Epithelial cell of umbilical artery (primary cell): ENCODE measurements around the gene AP5S1. TPM values are rescaled to one million over a fixed set of nuclear protein-coding genes. Genes with fewer than 3 reads are reported as not detected.

Experiments
- total RNA-seq: library from RNA; depleted of rRNA; stranded (reverse); fragments of >200 nt; gene quantifications from 2 replicates; pipeline ENCODE4 v1.2.3, GENCODE V29; 2014

AP5S1 gene
- 10.7 and 16.4 TPM in 2 replicates for total RNA-seq

GRCh38 chr20:3820048-3820900 is at the start of gene AP5S1:
AP5S1 (plus strand) TSS chr20:3820547; CDS start chr20:3822118, 1,571 bp downstream.

GRCh38 chr20:3781153-3781910 is 39.0 kb upstream of the AP5S1 start, which contains the start of gene SPEF1:
SPEF1 (minus strand) TSS chr20:3781448; CDS start chr20:3781287, 161 bp downstream.

GRCh38 chr20:3786665-3787323 is 33.6 kb upstream of the AP5S1 start, which contains the start of gene CENPB:
CENPB (minus strand) TSS chr20:3786740; CDS start chr20:3786483, 257 bp downstream.

GRCh38 chr20:3795511-3796468 is 24.6 kb upstream of the AP5S1 start, which contains the start of gene CDC25B:
CDC25B (plus strand) TSS chr20:3796310; CDS start chr20:3796532, 222 bp downstream.

GRCh38 chr20:3846740-3847428 is 26.5 kb downstream of the AP5S1 start, which contains the start of gene MAVS:
MAVS (plus strand) TSS chr20:3846834; CDS start chr20:3854625, 7,791 bp downstream.

Other genes with a start within 250 kb of the AP5S1 start
- gene GFRA4, start 157.1 kb upstream of the AP5S1 start, total RNA-seq: not detected in 2 replicates
- gene ADAM33, start 138.5 kb upstream of the AP5S1 start, total RNA-seq: 0.32 and 0.76 TPM in 2 replicates
- gene SIGLEC1, start 107.9 kb upstream of the AP5S1 start, total RNA-seq: not detected in 2 replicates
- gene HSPA12B, start 87.9 kb upstream of the AP5S1 start, total RNA-seq: 3.9 and 16.3 TPM in 2 replicates
- 20.2 and 29.6 TPM in 2 replicates for gene ADISSP, start 52.8 kb upstream of the AP5S1 start, total RNA-seq
- not detected in 2 replicates for gene SPEF1, start 39.1 kb upstream of the AP5S1 start, total RNA-seq
- gene CENPB, start 33.8 kb upstream of the AP5S1 start, total RNA-seq: 96.8 and 118 TPM in 2 replicates
- 10.7 and 14.9 TPM in 2 replicates for gene CDC25B, start 24.2 kb upstream of the AP5S1 start, total RNA-seq
- gene MAVS, start 26.3 kb downstream of the AP5S1 start, total RNA-seq: 12.0 and 12.9 TPM in 2 replicates
- gene PANK2, start 68.8 kb downstream of the AP5S1 start, total RNA-seq: 60.7 and 88.1 TPM in 2 replicates
- gene RNF24, start 195.0 kb downstream of the AP5S1 start, total RNA-seq: 1.5 and 1.6 TPM in 2 replicates